Peyer's patch (tissue), 4 donors: ENCODE data around the gene FAM171A1.

Experiments used
- POLR2A ChIP-seq, 2 donors: fragments of 450-650 bp; IDR thresholded peaks; one replicate each; pipeline ENCODE4 v1.5.1; 2017; ENCODE audit warnings: antibody characterized with exemption in 2 of 2, mild to moderate bottlenecking in 2 of 2, moderate library complexity in 2 of 2
- TF ChIP-seq, protein P1 (sequence below), 6 experiments: fragments of 450-650 bp in 4 of 6; fragments of 200-600 bp in 2 of 6; sonication (generic) in 1 of 6; IDR thresholded peaks; one replicate each; pipeline ENCODE4 v1.5.1; 2017 to 2019; ENCODE audit warnings: antibody characterized with exemption in 6 of 6, mild to moderate bottlenecking in 3 of 6, moderate library complexity in 1 of 6

DNA sequence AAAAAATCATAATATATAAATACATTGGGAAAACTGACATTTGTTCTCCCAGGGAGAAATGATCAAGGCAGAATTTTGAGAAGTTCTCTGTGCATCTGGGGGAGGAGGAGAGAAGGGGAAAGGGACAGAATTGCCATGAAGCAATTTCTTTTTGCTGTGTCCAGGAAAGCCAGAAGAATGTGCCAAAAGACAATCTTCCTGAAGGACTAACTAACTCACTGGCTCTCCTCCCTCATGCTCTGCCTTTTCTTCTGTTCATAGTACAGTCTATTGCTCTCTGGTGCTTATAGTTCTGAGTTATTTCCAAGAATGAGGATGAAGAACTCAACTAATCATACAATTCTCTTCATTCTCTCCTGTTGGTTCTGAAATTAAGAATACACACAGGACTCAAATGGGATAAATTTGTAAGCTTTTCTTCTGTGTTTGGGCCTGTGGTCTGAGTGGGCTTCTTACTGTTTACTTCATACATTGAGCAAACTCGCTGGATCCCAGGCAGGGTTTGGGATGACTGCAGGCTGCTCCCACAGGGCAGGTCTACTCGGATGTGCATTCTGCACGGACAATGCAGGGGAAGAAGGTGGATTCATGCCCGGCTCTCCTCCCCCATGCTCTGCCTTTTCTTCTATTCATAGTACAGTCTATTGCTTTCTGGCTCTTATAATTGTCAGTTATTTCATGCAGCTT, 22.2 kb upstream of the FAM171A1 start:
- no peak for TF ChIP-seq POLR2A (IDR thresholded peaks at IDR 0.05)
- TF ChIP-seq, protein P1, sequence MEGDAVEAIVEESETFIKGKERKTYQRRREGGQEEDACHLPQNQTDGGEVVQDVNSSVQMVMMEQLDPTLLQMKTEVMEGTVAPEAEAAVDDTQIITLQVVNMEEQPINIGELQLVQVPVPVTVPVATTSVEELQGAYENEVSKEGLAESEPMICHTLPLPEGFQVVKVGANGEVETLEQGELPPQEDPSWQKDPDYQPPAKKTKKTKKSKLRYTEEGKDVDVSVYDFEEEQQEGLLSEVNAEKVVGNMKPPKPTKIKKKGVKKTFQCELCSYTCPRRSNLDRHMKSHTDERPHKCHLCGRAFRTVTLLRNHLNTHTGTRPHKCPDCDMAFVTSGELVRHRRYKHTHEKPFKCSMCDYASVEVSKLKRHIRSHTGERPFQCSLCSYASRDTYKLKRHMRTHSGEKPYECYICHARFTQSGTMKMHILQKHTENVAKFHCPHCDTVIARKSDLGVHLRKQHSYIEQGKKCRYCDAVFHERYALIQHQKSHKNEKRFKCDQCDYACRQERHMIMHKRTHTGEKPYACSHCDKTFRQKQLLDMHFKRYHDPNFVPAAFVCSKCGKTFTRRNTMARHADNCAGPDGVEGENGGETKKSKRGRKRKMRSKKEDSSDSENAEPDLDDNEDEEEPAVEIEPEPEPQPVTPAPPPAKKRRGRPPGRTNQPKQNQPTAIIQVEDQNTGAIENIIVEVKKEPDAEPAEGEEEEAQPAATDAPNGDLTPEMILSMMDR (IDR thresholded peaks at IDR 0.05) = no peak
